GM19324 (cell line): Measurements from ENCODE around the gene C5orf15.
"Not testable (repeated sequence)": the region's sequence is repeated elsewhere in the genome, so short reads cannot be mapped to it uniquely, and the experiment has no call there.

Experiments used
- ATAC-seq: cut with Tn5 transposase; IDR thresholded peaks from one replicate; pipeline ENCODE4 v1.9.1; 2021; ENCODE audit warnings: mild to moderate bottlenecking, moderate library complexity; ENCODE audit not compliant: unreplicated experiment, low FRiP score

The C5orf15 gene

GRCh38 chr5:133994297-133994989 is 26.0 kb upstream of the C5orf15 start:
- no peak for ATAC-seq

- ATAC-seq, result no peak
Observed at GRCh38 chr5:133993185-133993936, 24.9 kb upstream of the C5orf15 start.

- no peak for ATAC-seq
Observed at GRCh38 chr5:133992429-133993155, 24.2 kb upstream of the C5orf15 start.

GRCh38 chr5:133991171-133991910 is 22.9 kb upstream of the C5orf15 start:
- no peak for ATAC-seq

GRCh38 chr5:133990396-133990795 is 22.0 kb upstream of the C5orf15 start:
- no peak for ATAC-seq

GRCh38 chr5:133985540-133986180 is 17.2 kb upstream of the C5orf15 start:
- no peak for ATAC-seq

GRCh38 chr5:133983674-133984073 is 15.2 kb upstream of the C5orf15 start:
- ATAC-seq, result no peak

- no peak for ATAC-seq
Observed at GRCh38 chr5:133981714-133982113, 13.3 kb upstream of the C5orf15 start.

- no peak for ATAC-seq
Observed at GRCh38 chr5:133980652-133981051, 12.2 kb upstream of the C5orf15 start.

- ATAC-seq, result no peak
Observed at GRCh38 chr5:133978943-133979342, 10.5 kb upstream of the C5orf15 start.

- ATAC-seq, result no peak
Observed at GRCh38 chr5:133977858-133978257, 9.4 kb upstream of the C5orf15 start.

GRCh38 chr5:133977161-133977787 is 8.8 kb upstream of the C5orf15 start:
- ATAC-seq, result no peak

- not testable (repeated sequence) for ATAC-seq
Observed at GRCh38 chr5:133975546-133975945, 7.1 kb upstream of the C5orf15 start.

GRCh38 chr5:133974142-133974541 is 5.7 kb upstream of the C5orf15 start:
- ATAC-seq, result no peak

GRCh38 chr5:133970325-133970909 is 2.0 kb upstream of the C5orf15 start:
- no peak for ATAC-seq

- no peak for ATAC-seq
Observed at GRCh38 chr5:133969654-133970324, 1.4 kb upstream of the C5orf15 start.

- ATAC-seq, result no peak
Observed at GRCh38 chr5:133967698-133968203, 674 bp downstream of the C5orf15 start.

GRCh38 chr5:133967124-133967523 is 1.3 kb downstream of the C5orf15 start:
- ATAC-seq, result no peak

GRCh38 chr5:133966090-133966489 is 2.3 kb downstream of the C5orf15 start:
- ATAC-seq, result no peak
